Stimulated activated CD8-positive, alpha-beta memory T cell treated with anti-CD3 and anti-CD28 coated beads, Interleukin-12 subunit alpha, Interleukin-12 subunit beta, amount 100 ng/mL, for 24 hours (primary cell): ENCODE measurements around the gene TAOK1.
"Not testable (repeated sequence)": the region's sequence is repeated elsewhere in the genome, so short reads cannot be mapped to it uniquely, and the experiment has no call there.

Experiments used
- DNase-seq: peaks from one replicate; pipeline ENCODE4 v3.0.0-alpha.2; 2020; ENCODE audit errors: extremely low read depth

Gene TAOK1

DNA sequence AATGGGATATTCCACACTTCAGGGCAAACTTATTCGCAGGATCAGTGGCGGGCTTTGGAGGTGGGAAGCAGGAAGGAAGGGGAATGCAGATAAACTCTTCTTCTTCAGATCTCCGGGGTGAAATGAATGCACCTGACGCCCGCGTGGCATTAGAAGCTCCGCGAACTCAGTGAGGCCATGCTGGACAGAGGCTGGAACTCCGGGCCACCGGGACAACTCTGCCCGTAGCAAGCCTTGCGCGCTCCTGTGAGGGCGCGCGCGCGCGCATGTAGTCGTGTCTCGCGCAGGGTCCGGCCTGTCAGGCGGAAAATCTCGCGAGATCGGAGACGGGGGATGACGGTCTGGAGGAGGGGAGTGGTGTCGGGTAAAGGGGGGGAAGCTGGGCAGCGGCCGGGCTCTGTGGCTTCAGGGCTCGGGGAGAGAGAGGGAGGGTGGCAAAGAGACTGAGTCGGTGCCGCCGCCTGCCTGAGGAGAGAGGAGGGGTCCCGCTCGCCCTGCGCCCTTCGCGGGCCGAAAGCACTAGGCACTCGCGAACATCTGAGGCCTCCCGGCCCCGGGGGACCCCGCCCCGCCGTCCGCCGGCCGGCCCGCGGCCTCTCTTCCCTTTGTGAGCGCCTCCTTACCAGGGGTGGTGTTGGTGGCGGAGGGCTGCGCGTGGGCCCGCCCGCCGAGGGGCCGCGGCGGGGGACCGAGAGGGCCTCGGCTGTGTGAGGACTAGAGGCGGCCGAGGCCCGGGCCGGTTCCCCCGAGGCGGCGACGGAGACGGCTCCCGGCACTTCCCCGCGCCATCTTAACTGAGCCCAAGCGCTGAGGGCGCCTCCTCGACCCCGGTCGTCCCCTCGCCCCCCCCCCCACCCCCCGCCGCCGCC, at the start of gene TAOK1:
TSS of gene TAOK1 (plus strand) at position 382 of the 869 bp plus-strand sequence. CDS start 61,186 bp downstream, outside the sequence.
- peak; percentile 96 for DNase-seq

GRCh38 chr17:29341726-29342125, 48.4 kb upstream of the TAOK1 start:
- DNase-seq: no peak

DNA sequence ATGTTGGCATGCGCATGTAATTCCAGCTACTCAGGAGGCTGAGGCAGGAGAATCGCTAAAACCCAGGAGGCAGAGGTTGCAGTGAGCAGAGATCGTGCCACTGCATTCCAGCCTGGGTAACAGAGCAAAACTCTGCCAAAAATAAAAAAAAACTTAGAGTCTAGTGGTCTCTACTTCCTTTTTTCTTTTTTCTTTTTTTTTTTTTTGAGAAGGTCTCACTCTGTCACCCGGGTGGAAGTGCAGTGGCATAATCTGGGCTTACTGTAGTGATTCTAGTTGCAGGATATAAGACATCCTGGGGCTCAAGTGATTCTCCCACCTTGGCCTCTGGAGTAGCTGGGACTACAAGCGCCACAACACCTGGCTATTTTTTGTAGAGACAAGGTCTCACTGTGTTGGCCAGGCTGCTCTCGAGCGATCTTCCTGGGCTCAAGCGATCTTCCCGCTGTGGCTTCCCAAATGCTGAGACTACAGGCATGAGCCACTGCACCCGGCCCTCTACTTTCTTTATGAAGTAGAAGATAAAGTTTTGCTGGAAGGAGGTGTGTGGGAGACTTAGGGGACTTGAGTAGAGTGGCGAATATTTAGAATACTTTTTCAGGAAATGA, 47.9 kb upstream of the TAOK1 start:
- no peak for DNase-seq

DNA sequence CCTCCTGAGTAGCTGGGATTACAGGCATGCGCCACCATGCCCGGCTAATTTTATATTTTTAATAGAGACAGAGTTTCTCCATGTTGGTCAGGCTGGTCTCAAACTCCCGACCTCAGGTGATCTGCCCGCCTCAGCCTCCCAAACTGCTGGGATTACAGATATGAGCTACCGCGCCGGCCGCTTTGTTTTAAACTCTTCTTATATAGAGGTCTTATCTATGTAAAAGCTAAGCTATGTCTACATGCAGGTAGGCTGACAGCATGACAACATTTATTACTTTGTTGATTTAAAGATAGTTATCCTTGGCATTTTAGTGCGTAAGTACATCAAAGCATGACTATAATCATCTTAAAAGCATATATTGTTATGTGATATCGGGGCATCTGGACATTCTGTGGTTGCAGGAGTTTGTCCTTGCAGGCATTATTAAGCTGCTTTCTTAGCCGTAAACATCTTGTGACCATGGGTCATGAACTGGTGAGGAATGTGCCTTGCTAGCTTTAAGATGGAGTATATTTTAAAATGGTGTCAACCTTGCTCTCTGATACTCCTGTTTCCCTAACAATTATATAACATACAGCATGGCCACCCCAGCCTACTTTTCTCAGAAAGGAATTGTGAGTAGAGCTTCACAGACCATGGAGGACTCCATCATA, 45.8 kb upstream of the TAOK1 start:
- no peak for DNase-seq

- no peak for DNase-seq
These were observed 45.1 kb upstream of the TAOK1 start for GRCh38 chr17:29345066-29345465.

DNA sequence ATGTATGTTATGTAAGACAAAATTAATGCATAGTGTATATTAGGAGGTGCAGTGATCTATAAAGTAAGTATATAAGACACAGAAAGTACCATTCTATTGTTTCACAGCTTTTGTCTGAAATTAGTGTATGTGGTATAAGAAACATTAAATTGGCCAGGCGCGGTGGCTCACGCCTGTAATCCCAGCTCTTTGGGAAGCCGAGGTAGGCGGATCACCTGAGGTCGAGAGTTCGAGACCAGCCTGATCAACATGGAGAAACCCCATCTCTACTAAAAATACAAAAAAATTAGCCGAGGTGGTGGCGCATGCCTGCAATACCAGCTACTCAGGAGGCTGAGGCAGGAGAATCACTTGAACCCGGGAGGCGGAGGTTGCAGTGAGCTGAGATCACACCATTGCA, 44.7 kb upstream of the TAOK1 start:
- not testable (repeated sequence) for DNase-seq

- DNase-seq: no peak
These were observed 43.7 kb upstream of the TAOK1 start for GRCh38 chr17:29346462-29346861.

DNA sequence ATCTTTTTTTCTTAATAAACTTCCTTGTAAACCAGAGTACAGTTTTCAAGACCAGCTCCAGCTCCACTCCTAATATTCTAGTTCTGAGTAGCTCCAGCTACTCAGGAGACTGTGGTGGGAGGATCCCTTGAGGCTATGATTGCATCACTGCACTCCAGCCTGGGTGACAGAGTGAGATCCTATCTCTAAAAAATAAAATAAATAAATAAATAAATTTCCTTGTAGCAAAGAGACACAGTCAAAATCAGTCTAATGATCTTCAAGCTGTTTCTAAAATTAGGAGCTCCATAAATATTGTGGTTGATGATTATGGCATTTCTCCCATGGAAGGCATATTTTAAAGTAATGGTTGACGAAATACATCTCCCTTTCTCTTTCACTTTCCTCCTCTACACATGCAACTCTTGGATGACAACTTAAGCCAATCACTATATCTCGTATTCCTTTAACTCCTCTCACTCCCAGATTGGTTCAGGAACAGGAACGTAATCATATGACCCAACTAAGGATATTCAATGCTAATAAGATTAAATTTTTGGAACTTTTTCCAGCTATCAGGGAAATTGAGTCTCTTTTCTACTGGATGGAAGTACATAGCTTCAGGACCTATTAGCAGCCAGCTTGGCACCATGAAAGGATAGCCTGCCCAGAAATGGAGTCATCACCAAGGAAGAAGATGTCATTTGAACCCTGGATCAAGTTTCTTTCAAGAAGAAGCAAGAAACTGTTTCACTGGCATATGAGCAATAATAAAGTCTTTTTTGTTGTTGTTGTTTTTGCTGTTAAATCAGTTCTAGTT, 42.1 kb upstream of the TAOK1 start:
- no peak for DNase-seq

GRCh38 chr17:29349409-29349808, 40.8 kb upstream of the TAOK1 start:
- DNase-seq: no peak

DNA sequence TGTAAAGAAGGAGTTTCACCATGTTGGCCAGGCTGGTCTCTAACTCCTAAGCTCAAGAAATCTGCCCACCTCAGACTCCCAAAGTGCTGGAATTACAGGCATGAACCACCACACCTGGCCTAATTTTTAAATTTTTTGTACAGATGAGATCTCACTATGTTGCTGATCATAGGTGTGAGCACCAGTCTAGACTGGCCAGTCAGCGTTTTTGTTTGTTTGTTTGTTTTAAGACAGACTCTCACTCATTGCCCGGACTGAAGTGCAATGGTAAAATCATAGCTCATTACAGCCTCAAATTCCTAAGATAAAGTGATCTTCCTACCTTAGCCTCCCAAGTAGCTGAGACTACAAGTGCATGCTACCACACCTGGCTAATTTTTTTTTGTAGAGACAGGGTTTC, 38.0 kb upstream of the TAOK1 start:
- no peak for DNase-seq

GRCh38 chr17:29357232-29357631, 32.9 kb upstream of the TAOK1 start:
- DNase-seq: no peak

DNA sequence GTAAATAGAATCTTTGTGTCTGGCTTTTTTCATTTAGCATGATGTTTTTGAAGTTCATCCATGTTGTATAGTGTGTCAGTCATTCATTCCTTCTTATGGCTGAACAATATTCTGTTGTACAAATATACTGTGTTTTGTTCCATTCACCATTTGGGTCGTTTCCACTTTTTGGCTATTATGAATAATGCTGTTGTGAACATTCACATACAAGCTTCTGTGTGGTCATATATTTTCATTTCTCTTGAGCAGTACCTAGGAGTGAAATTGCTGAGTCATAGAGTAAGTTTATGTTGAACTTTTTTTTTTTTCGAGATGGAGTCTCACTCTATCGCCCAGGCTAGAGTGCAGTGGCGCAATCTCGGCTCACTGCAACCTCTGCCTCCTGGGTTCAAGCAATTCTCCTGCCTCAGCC, 32.3 kb upstream of the TAOK1 start:
- no peak for DNase-seq

- DNase-seq: no peak
These were observed 31.7 kb upstream of the TAOK1 start for GRCh38 chr17:29358416-29358815.

GRCh38 chr17:29359777-29360176, 30.4 kb upstream of the TAOK1 start:
- DNase-seq: no peak

- DNase-seq: no peak
These were observed 26.4 kb upstream of the TAOK1 start for GRCh38 chr17:29363716-29364115.

- no peak for DNase-seq
These were observed 25.5 kb upstream of the TAOK1 start for GRCh38 chr17:29364691-29365090.

GRCh38 chr17:29368161-29368560, 22.0 kb upstream of the TAOK1 start:
- no peak for DNase-seq

- no peak for DNase-seq
These were observed 21.2 kb upstream of the TAOK1 start for GRCh38 chr17:29368926-29369325.

GRCh38 chr17:29369831-29370735, 20.1 kb upstream of the TAOK1 start:
- DNase-seq: no peak

DNA sequence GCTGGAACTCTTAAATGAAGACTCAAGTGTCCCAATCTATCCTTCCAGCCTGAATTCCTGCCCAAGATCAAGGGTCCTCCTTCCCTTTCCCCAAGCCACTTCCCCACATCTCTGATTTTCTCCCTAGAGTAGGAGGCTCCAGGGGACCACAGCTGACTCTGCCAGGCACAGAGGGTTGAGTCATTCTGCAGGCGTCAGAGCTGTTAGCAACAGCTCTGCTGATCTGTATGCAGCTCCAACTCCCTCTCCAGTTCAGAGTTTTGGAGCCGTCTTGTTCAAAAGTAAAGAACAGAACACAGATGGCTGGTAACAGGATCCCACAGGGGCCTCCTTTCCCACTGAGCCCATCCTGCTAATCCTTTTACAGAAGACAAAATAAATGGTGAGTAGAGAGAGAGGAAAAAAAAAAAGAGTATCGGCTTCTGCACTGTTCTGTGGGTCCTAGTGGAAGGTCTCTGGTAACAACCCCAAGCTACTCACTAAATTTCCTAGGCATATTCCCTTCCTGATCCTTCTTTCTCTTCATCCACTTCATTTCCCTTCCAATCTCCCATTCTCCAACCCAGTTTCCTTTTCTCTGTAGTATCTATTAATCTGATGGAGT, 13.4 kb upstream of the TAOK1 start:
- DNase-seq: no peak
